H1 (cell line): Measurements from ENCODE around the gene ADORA1. TPM values are rescaled to one million over a fixed set of nuclear protein-coding genes. Genes with fewer than 3 reads are reported as not detected.
A peak's percentile ranks its signal among the peaks of the same experiment; 100 is the strongest.

Experiments used
- CTCF ChIA-PET: fragments of 300-600 bp; sonication (Branson Sonifier 250); formaldehyde crosslinking; loops from one replicate; lab custom pipeline; 2021; ENCODE audit not compliant: partially characterized antibody; lab: Charles Lee
- POLR2A ChIA-PET: fragments of 300-600 bp; sonication (Branson Sonifier 250); formaldehyde crosslinking; loops from one replicate; lab custom pipeline; 2021; ENCODE audit warnings: inconsistent platforms; ENCODE audit not compliant: partially characterized antibody; lab: Charles Lee
- DNase-seq, 2 experiments: peaks; one replicate each; pipeline versions ENCODE4 v3.0.0 to v3.0.0-alpha.2; 2010 to 2022; ENCODE audit warnings: low spot score in 2 of 2, low read depth in 1 of 2, mixed read lengths in 1 of 2
- FAIRE-seq: peaks from 2 replicates; lab custom pipeline; 2011; peaks lifted over from hg19 to GRCh38; lab: Jason Lieb, UNC
- H2AFZ ChIP-seq: 2 replicates; pipeline ENCODE4 v1.8.1; 2012; ENCODE audit warnings: low read length, inconsistent platforms
- H2AK5ac ChIP-seq: 2 replicates; pipeline ENCODE4 v1.6.1; 2013; ENCODE audit warnings: low read depth, low read length
- H2BK120ac ChIP-seq: replicated peaks from 2 replicates; pipeline ENCODE3; 2013; ENCODE audit warnings: low read depth, low read length, inconsistent platforms
- H2BK12ac ChIP-seq: 2 replicates; pipeline ENCODE4 v1.6.1; 2013; ENCODE audit warnings: low read depth, low read length
- H2BK15ac ChIP-seq: 2 replicates; pipeline ENCODE4 v1.6.1; 2013; ENCODE audit warnings: low read length
- H2BK20ac ChIP-seq: 2 replicates; pipeline ENCODE4 v1.6.1; 2013; ENCODE audit warnings: low read length
- H2BK5ac ChIP-seq: 2 replicates; pipeline ENCODE4 v1.6.1; 2013; ENCODE audit warnings: low read depth, low read length
- H3K14ac ChIP-seq: 2 replicates; pipeline ENCODE4 v1.6.1; 2013; ENCODE audit warnings: inconsistent platforms; ENCODE audit not compliant: insufficient read length
- H3K18ac ChIP-seq: 2 replicates; pipeline ENCODE4 v1.6.1; 2013; ENCODE audit warnings: low read length; ENCODE audit errors: extremely low read depth
- H3K23ac ChIP-seq: 2 replicates; pipeline ENCODE4 v1.6.1; 2013; ENCODE audit warnings: inconsistent platforms; ENCODE audit not compliant: insufficient read length
- H3K23me2 ChIP-seq: 2 replicates; pipeline ENCODE4 v1.6.1; 2013; ENCODE audit warnings: low read depth, low read length
- H3K27ac ChIP-seq: 2 replicates; pipeline ENCODE4 v1.6.1; 2011; ENCODE audit warnings: low read depth, low read length, inconsistent platforms
- H3K27me3 ChIP-seq, 4 experiments: replicated peaks in 1 of 4; 1 replicate in 1 of 4; 2 replicates in 3 of 4; pipeline versions ENCODE4 v1.6.1 to v1.8.1; 2011 to 2013; ENCODE audit warnings: low read length in 3 of 4, mild to moderate bottlenecking in 3 of 4, inconsistent platforms in 2 of 4, mixed read lengths in 2 of 4, moderate library complexity in 1 of 4; ENCODE audit not compliant: control insufficient read depth in 3 of 4, insufficient read depth in 3 of 4; ENCODE audit errors: extremely low read depth in 1 of 4
- H3K36me3 ChIP-seq, 4 experiments: 2 replicates each; pipeline versions ENCODE4 v1.6.1 to v1.8.1; 2011 to 2013; ENCODE audit warnings: mild to moderate bottlenecking in 4 of 4, low read length in 3 of 4, moderate library complexity in 2 of 4, control low read depth in 1 of 4, inconsistent platforms in 1 of 4; ENCODE audit not compliant: insufficient read depth in 4 of 4, control insufficient read depth in 2 of 4
- H3K4ac ChIP-seq: replicated peaks from 2 replicates; pipeline ENCODE3; 2013; ENCODE audit warnings: low read length, low read depth, mixed read lengths, inconsistent platforms; ENCODE audit not compliant: insufficient read length
- H3K4me1 ChIP-seq, 4 experiments: replicated peaks in 1 of 4; 1 replicate in 1 of 4; 2 replicates in 3 of 4; pipeline versions ENCODE4 v1.6.1 to v1.8.1; 2011 to 2013; ENCODE audit warnings: low read length in 3 of 4, inconsistent platforms in 2 of 4, mixed read lengths in 1 of 4; ENCODE audit not compliant: insufficient read depth in 4 of 4, control insufficient read depth in 3 of 4
- H3K4me2 ChIP-seq, 2 experiments: 2 replicates each; pipeline versions ENCODE4 v1.6.1 to v1.8.1; 2011 to 2013; ENCODE audit warnings: low read depth in 2 of 2, low read length in 2 of 2, control low read depth in 1 of 2, inconsistent platforms in 1 of 2, mild to moderate bottlenecking in 1 of 2; ENCODE audit not compliant: insufficient read depth in 1 of 2
- H3K4me3 ChIP-seq, 4 experiments: fragments of 200-600, 300-600 bp in 1 of 4; sonication (generic), shearing (Covaris generic), sonication (Bioruptor Twin) in 1 of 4; 2 replicates each; pipeline versions ENCODE4 v1.5.1 to v1.8.1; 2011 to 2016; ENCODE audit warnings: low read length in 4 of 4, low read depth in 3 of 4, control low read depth in 2 of 4, inconsistent platforms in 2 of 4, mild to moderate bottlenecking in 2 of 4, mixed read lengths in 1 of 4, moderate library complexity in 1 of 4; ENCODE audit not compliant: insufficient read depth in 2 of 4; ENCODE audit errors: extremely low read depth in 1 of 4
- H3K56ac ChIP-seq: replicated peaks from 2 replicates; pipeline ENCODE3; 2013; ENCODE audit warnings: low read depth, mild to moderate bottlenecking, mixed read lengths, low read length, inconsistent platforms; ENCODE audit not compliant: insufficient read length
- H3K79me1 ChIP-seq: 2 replicates; pipeline ENCODE4 v1.6.1; 2013; ENCODE audit warnings: low read depth, low read length, control low read depth
- H3K79me2 ChIP-seq, 2 experiments: 2 replicates each; pipeline versions ENCODE4 v1.6.1 to v1.8.1; 2012 to 2013; ENCODE audit warnings: low read length in 2 of 2, mild to moderate bottlenecking in 2 of 2, inconsistent platforms in 1 of 2; ENCODE audit not compliant: insufficient read depth in 2 of 2, control insufficient read depth in 1 of 2
- H3K9ac ChIP-seq, 4 experiments: replicated peaks in 1 of 4; 1 replicate in 1 of 4; 2 replicates in 3 of 4; pipeline versions ENCODE4 v1.6.1 to v1.8.1; 2011 to 2013; ENCODE audit warnings: low read depth in 3 of 4, low read length in 3 of 4, control low read depth in 2 of 4, mild to moderate bottlenecking in 2 of 4, moderate library complexity in 2 of 4, inconsistent platforms in 1 of 4; ENCODE audit errors: extremely low read depth in 1 of 4
- H3K9me3 ChIP-seq, 2 experiments: 2 replicates each; pipeline versions ENCODE4 v1.6.1 to v1.8.1; 2012 to 2013; ENCODE audit warnings: mild to moderate bottlenecking in 2 of 2, moderate library complexity in 2 of 2, control low read depth in 1 of 2, inconsistent platforms in 1 of 2, low read depth in 1 of 2, low read length in 1 of 2, mixed read lengths in 1 of 2; ENCODE audit not compliant: insufficient read depth in 2 of 2
- H4K20me1 ChIP-seq, 2 experiments: replicated peaks in 1 of 2; 2 replicates each; pipeline versions ENCODE3 to v1.8.1; 2011 to 2013; ENCODE audit warnings: inconsistent platforms in 2 of 2, low read length in 2 of 2, mild to moderate bottlenecking in 1 of 2; ENCODE audit not compliant: insufficient read depth in 2 of 2, control insufficient read depth in 1 of 2
- H4K5ac ChIP-seq: 2 replicates; pipeline ENCODE4 v1.6.1; 2013; ENCODE audit warnings: low read length, low read depth, mixed read lengths, inconsistent platforms; ENCODE audit not compliant: insufficient read length
- H4K8ac ChIP-seq: 2 replicates; pipeline ENCODE4 v1.8.0; 2013; ENCODE audit warnings: mild to moderate bottlenecking, moderate library complexity, low read length, inconsistent platforms; ENCODE audit not compliant: insufficient read depth; ENCODE audit errors: extremely low read depth
- H4K91ac ChIP-seq: replicated peaks from 2 replicates; pipeline ENCODE3; 2013; ENCODE audit warnings: low read length, mixed read lengths, inconsistent platforms; ENCODE audit not compliant: insufficient read length
- BACH1 ChIP-seq: IDR thresholded peaks from 2 replicates; pipeline ENCODE4 v1.6.1; 2012; ENCODE audit warnings: low read length, improper control_type of control experiment
- CBX8 ChIP-seq: fragments of 300-800, 300-1000 bp; sonication (generic); IDR thresholded peaks from 2 replicates; pipeline ENCODE4 v1.7.1; 2016; ENCODE audit warnings: low read depth, low read length, borderline replicate concordance
- E2F6 ChIP-seq: IDR thresholded peaks from 2 replicates; pipeline ENCODE4 v1.6.1; 2012; ENCODE audit warnings: inconsistent platforms
- KDM5A ChIP-seq: fragments of 200-600 bp; IDR thresholded peaks from 2 replicates; pipeline ENCODE4 v1.7.1; 2012; ENCODE audit warnings: mild to moderate bottlenecking, low read length, inconsistent platforms, mixed read lengths
- NANOG ChIP-seq: IDR thresholded peaks from 2 replicates; pipeline ENCODE4 v1.6.1; 2011; ENCODE audit warnings: low read length, low read depth, mild to moderate bottlenecking, inconsistent platforms; ENCODE audit not compliant: insufficient read depth, poor library complexity, severe bottlenecking
- POU5F1 ChIP-seq: IDR thresholded peaks from 2 replicates; pipeline ENCODE4 v1.6.1; 2011; ENCODE audit warnings: low read depth, mild to moderate bottlenecking, low read length, moderate library complexity
- RXRA ChIP-seq: IDR thresholded peaks from 2 replicates; pipeline ENCODE4 v1.6.1; 2011; ENCODE audit warnings: low read depth, mild to moderate bottlenecking, low read length, moderate library complexity; ENCODE audit not compliant: insufficient read depth
- SP1 ChIP-seq: IDR thresholded peaks from 2 replicates; pipeline ENCODE4 v1.6.1; 2011; ENCODE audit warnings: low read depth, low read length
- SP4 ChIP-seq: IDR thresholded peaks from 2 replicates; pipeline ENCODE4 v1.6.1; 2012; ENCODE audit warnings: low read length, inconsistent platforms
- YY1 ChIP-seq: IDR thresholded peaks from 2 replicates; pipeline ENCODE4 v1.6.1; 2011; ENCODE audit warnings: low read depth, mild to moderate bottlenecking, low read length
- ZNF274 ChIP-seq: IDR thresholded peaks from 2 replicates; pipeline ENCODE4 v1.7.0; 2012; ENCODE audit warnings: low read length, borderline replicate concordance; ENCODE audit errors: extremely low read depth
- WGBS, 2 experiments: shearing (Covaris generic) in 1 of 2; methylation state at CpG; one replicate each; pipeline versions ENCODE4 v1.1.6 to v1.1.7; 2013 to 2015; ENCODE audit warnings: low lambda C conversion rate in 2 of 2, mixed read lengths in 2 of 2, inconsistent platforms in 1 of 2, low coverage in 1 of 2, missing lambda C conversion rate in 1 of 2; ENCODE audit not compliant: insufficient replicate concordance in 2 of 2, insufficient coverage in 1 of 2, insufficient read length in 1 of 2; ENCODE audit errors: extremely low coverage in 1 of 2, missing lambda C conversion rate in 1 of 2; 5-methylcytosine and 5-hydroxymethylcytosine counted together
- polyA plus RNA-seq, 7 experiments: library from polyadenylated mRNA; depleted of rRNA in 3 of 7; stranded (reverse) in 5 of 7; unstranded in 2 of 7; fragments of >200 nt in 5 of 7; fragments of 200-250 nt in 2 of 7; gene quantifications; 1 replicate in 5 of 7; 2 replicates in 1 of 7; 4 replicates in 1 of 7; pipeline versions ENCODE4 v1.2.1 to v1.2.3, GENCODE V29; 2011 to 2013; ENCODE audit warnings: missing spikeins in 2 of 7, mixed read lengths in 2 of 7
- total RNA-seq: library from RNA; stranded (reverse); fragmentation: NEBNext Ultra II Directional; extraction: Animal tissue kit (Norgen Biotek cat#: 25700); gene quantifications from 2 replicates; pipeline ENCODE4 v1.2.1, GENCODE V29; 2021

The ADORA1 gene
- total and polyA plus RNA-seq, 2 of the 8 experiments (the other 6 are each of a cell fraction or from before 2014, with no cell fraction given), result 3.3 to 6.7 TPM

- Histone ChIP-seq H3K79me1 (no peaks in the 10 kb centered on the region), H3K4me1 (peaks cover 9 to 11% (median 11%) of the 10 kb centered on the region in 4 experiments), H4K20me1 (no peaks in the 10 kb centered on the region), H4K91ac (no peak overlapping the region), H3K27ac (no peak overlapping the region), H2AK5ac (no peak overlapping the region), H3K79me2 (no peaks in the 10 kb centered on the region), H3K4me2 (peak overlapping the region; percentile 5 to 29; a peak in 2 of 4 replicates), H3K23me2 (no peaks in the 10 kb centered on the region), H3K18ac (no peak overlapping the region), H3K23ac (no peak overlapping the region), H2BK15ac (no peak overlapping the region), H3K9ac (no peak overlapping the region), H3K36me3 (no peaks in the 10 kb centered on the region), H3K4ac (no peak overlapping the region), H4K5ac (no peak overlapping the region), H2BK5ac (no peak overlapping the region), H3K4me3 (no peak overlapping the region), H2BK20ac (no peak overlapping the region), H2BK120ac (no peak overlapping the region), H3K14ac (no peak overlapping the region), H3K27me3 (peaks cover 0 to 8% (median 7%) of the 10 kb centered on the region in 4 experiments; a peak in 5 of 7 replicates), H3K9me3 (no peaks in the 10 kb centered on the region), H4K8ac (no peak overlapping the region), H3K56ac (no peak overlapping the region), H2AFZ (no peak overlapping the region), H2BK12ac (peak overlapping the region; percentile 53; the same call in 1 of the 2 replicates)
- ChIA-PET CTCF (interaction anchor here (0.7 to 16.4 kb wide), 18 partner anchors 8 to 193 kb away, joined by 3 to 275 read pairs (median 8); partner anchors contain the start of gene ADORA1), POLR2A (interaction anchor here (0.7 to 1.2 kb wide), 4 partner anchors 10 to 1333 kb away, joined by 3 to 5 read pairs (median 3); no protein-coding TSS in a partner anchor)
- 65% methylated on average over 9 of the region's 9 CpGs; no CpG with 5 or more reads in 1 of the 2 experiments for WGBS, 2 experiments
- no peak for TF ChIP-seq ZNF274
- no peak for TF ChIP-seq SP4
- no peak for TF ChIP-seq E2F6
- no peak for TF ChIP-seq YY1
- no peak for TF ChIP-seq NANOG
- no peak for TF ChIP-seq SP1
- no peak for TF ChIP-seq BACH1
- TF ChIP-seq CBX8, result no peak
- TF ChIP-seq KDM5A, result no peak
- no peak for TF ChIP-seq POU5F1
- TF ChIP-seq RXRA, result no peak
- DNase-seq (no peak), FAIRE-seq (no peak)
These were observed 45.9 kb upstream of the ADORA1 start for GRCh38 chr1:203081465-203082230.
